Measurements from ENCODE around the gene OSBPL2. TPM values are rescaled to one million over a fixed set of nuclear protein-coding genes. Genes with fewer than 3 reads are reported as not detected.

OSBPL2 gene
- polyA plus RNA-seq, 1 donor (not counting 4 experiments of a cell fraction or from before 2014, with no cell fraction given), result 15.9 TPM

DNA sequence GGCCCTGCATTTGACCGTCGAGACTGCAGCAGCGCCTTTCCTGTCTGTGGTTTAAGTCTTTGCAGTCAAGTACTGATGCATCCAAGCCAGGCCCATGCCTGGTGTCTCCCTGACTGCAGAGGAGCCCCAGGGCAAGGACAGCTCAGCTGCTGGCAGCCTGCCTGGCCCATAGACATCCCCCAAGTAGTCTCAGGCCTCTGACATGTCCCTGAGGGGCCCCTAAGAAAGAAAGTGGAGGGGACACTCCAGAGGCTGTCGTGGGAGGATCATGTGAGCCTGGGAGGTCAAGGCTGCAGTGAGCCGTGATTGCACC is 36.3 kb upstream of the OSBPL2 start:
- H3K4me2 ChIP-seq (ENCODE audit: control insufficient read depth, extremely low read depth, insufficient read depth, low read depth, low read length), result no peak overlapping the region
- DNase-seq (ENCODE audit: low read depth, low spot score) (no peak), FAIRE-seq (no peak)
- no peak overlapping the region for H3K4me3 ChIP-seq (ENCODE audit: control insufficient read depth in 2 of 3, extremely low read depth in 1 of 3, insufficient read depth in 2 of 3, low read depth in 1 of 3, low read length in 3 of 3)
- no peaks in the 10 kb centered on the region for H3K4me1 ChIP-seq (ENCODE audit: control insufficient read depth, extremely low read depth, insufficient read depth, low read length)
- TF ChIP-seq EZH2 (IDR thresholded peaks at IDR 0.05; ENCODE audit: low read length), result no peak
- TF ChIP-seq, protein P1, sequence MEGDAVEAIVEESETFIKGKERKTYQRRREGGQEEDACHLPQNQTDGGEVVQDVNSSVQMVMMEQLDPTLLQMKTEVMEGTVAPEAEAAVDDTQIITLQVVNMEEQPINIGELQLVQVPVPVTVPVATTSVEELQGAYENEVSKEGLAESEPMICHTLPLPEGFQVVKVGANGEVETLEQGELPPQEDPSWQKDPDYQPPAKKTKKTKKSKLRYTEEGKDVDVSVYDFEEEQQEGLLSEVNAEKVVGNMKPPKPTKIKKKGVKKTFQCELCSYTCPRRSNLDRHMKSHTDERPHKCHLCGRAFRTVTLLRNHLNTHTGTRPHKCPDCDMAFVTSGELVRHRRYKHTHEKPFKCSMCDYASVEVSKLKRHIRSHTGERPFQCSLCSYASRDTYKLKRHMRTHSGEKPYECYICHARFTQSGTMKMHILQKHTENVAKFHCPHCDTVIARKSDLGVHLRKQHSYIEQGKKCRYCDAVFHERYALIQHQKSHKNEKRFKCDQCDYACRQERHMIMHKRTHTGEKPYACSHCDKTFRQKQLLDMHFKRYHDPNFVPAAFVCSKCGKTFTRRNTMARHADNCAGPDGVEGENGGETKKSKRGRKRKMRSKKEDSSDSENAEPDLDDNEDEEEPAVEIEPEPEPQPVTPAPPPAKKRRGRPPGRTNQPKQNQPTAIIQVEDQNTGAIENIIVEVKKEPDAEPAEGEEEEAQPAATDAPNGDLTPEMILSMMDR (optimal IDR thresholded peaks at IDR 0.05 in 1 of 3, IDR thresholded peaks at IDR 0.05 in 1 of 3, conservative IDR thresholded peaks at IDR 0.05 in 1 of 3; ENCODE audit: extremely low read depth in 1 of 3, insufficient read depth in 2 of 3, low read length in 3 of 3), result no peak
- no peaks in the 10 kb centered on the region for H3K9me1 ChIP-seq (ENCODE audit: control insufficient read depth, extremely low read depth, insufficient read depth, low read length)
- dilution Hi-C loops (cut with MboI; ENCODE audit: extremely low pct_ligation_motif_present, low sequenced_read_pairs), result no loop called here
- H3K27me3 ChIP-seq (ENCODE audit: control insufficient read depth, extremely low read depth, insufficient read depth, low read length), result no peaks in the 10 kb centered on the region
- no peak overlapping the region for H2AFZ ChIP-seq (ENCODE audit: control insufficient read depth, low read length)
- H3K36me3 ChIP-seq (ENCODE audit: control insufficient read depth in 2 of 2, extremely low read depth in 1 of 2, insufficient read depth in 2 of 2, low read length in 2 of 2), result peaks cover 29 to 33% of the 10 kb centered on the region in 2 experiments
- H4K20me1 ChIP-seq (ENCODE audit: control insufficient read depth, extremely low read depth, insufficient read depth, low read length), result no peaks in the 10 kb centered on the region
- H3K27ac ChIP-seq (ENCODE audit: control insufficient read depth, insufficient read depth, low read length), result no peak overlapping the region
- no peaks in the 10 kb centered on the region for H3K79me2 ChIP-seq (ENCODE audit: control insufficient read depth, insufficient read depth, low read length)
- no peak overlapping the region for H3K9ac ChIP-seq (ENCODE audit: control insufficient read depth, extremely low read depth, insufficient read depth, low read length)
- no peaks in the 10 kb centered on the region for H3K9me3 ChIP-seq (ENCODE audit: control insufficient read depth, low read depth, low read length)

DNA sequence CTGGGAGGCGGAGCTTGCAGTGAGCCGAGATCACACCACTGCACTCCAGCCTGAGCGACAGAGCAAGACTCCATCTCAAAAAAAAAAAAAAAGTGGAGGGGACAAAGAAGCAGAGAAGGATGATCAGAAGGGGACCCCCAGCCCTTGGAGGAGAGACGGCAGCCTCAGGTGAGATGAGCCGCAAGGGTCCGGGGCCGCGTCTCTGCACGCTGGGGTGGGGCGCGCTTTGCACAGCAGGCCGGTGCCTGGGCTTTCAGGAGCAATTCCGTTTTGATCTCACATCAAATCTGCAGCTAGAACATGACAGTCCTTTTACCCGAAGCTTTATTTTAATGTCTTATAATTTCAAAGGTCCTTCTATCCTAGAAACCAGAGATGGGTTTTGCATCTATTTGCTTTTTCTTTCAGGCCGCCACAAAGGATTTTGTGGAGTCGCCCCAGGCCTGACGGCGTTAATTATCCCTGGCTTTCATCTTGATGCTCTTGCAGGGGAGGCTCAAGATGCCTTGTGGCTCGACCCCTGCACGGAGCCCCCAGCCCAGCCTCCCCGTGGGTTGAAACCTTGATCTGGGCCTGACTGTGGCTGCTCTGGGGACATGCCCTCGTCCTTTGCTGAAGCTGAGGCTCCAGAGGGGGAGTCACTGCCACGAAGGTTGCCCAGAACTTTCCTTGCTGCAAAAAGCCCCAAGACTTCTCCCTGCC is 35.5 kb upstream of the OSBPL2 start:
- peaks cover 24 to 30% of the 10 kb centered on the region in 2 experiments for H3K36me3 ChIP-seq (ENCODE audit: control insufficient read depth in 2 of 2, extremely low read depth in 1 of 2, insufficient read depth in 2 of 2, low read length in 2 of 2)
- TF ChIP-seq, protein P1 (optimal IDR thresholded peaks at IDR 0.05 in 1 of 3, IDR thresholded peaks at IDR 0.05 in 1 of 3, conservative IDR thresholded peaks at IDR 0.05 in 1 of 3; ENCODE audit: extremely low read depth in 1 of 3, insufficient read depth in 2 of 3, low read length in 3 of 3), result no peak
- TF ChIP-seq EZH2 (IDR thresholded peaks at IDR 0.05; ENCODE audit: low read length), result no peak
- no peak overlapping the region for H3K4me3 ChIP-seq (ENCODE audit: control insufficient read depth in 2 of 3, extremely low read depth in 1 of 3, insufficient read depth in 2 of 3, low read depth in 1 of 3, low read length in 3 of 3)
- DNase-seq (ENCODE audit: low read depth, low spot score) (no peak), FAIRE-seq (no peak)
- no peak overlapping the region for H3K9ac ChIP-seq (ENCODE audit: control insufficient read depth, extremely low read depth, insufficient read depth, low read length)
- no peak overlapping the region for H2AFZ ChIP-seq (ENCODE audit: control insufficient read depth, low read length)
- H3K27me3 ChIP-seq (ENCODE audit: control insufficient read depth, extremely low read depth, insufficient read depth, low read length), result no peaks in the 10 kb centered on the region
- no peaks in the 10 kb centered on the region for H3K79me2 ChIP-seq (ENCODE audit: control insufficient read depth, insufficient read depth, low read length)
- H4K20me1 ChIP-seq (ENCODE audit: control insufficient read depth, extremely low read depth, insufficient read depth, low read length), result no peaks in the 10 kb centered on the region
- H3K4me2 ChIP-seq (ENCODE audit: control insufficient read depth, extremely low read depth, insufficient read depth, low read depth, low read length), result no peak overlapping the region
- H3K4me1 ChIP-seq (ENCODE audit: control insufficient read depth, extremely low read depth, insufficient read depth, low read length), result no peaks in the 10 kb centered on the region
- no peaks in the 10 kb centered on the region for H3K9me1 ChIP-seq (ENCODE audit: control insufficient read depth, extremely low read depth, insufficient read depth, low read length)
- H3K27ac ChIP-seq (ENCODE audit: control insufficient read depth, insufficient read depth, low read length), result no peak overlapping the region
- no peaks in the 10 kb centered on the region for H3K9me3 ChIP-seq (ENCODE audit: control insufficient read depth, low read depth, low read length)
- dilution Hi-C loops (cut with MboI; ENCODE audit: extremely low pct_ligation_motif_present, low sequenced_read_pairs), result no loop called here

Data from keratinocyte (primary cell).